ENCODE measurements around the gene HEPACAM. TPM values are rescaled to one million over a fixed set of nuclear protein-coding genes. Genes with fewer than 3 reads are reported as not detected.

The HEPACAM gene
- total RNA-seq, 2 donors from 2014 or later, result 0.26 to 7.9 TPM

DNA sequence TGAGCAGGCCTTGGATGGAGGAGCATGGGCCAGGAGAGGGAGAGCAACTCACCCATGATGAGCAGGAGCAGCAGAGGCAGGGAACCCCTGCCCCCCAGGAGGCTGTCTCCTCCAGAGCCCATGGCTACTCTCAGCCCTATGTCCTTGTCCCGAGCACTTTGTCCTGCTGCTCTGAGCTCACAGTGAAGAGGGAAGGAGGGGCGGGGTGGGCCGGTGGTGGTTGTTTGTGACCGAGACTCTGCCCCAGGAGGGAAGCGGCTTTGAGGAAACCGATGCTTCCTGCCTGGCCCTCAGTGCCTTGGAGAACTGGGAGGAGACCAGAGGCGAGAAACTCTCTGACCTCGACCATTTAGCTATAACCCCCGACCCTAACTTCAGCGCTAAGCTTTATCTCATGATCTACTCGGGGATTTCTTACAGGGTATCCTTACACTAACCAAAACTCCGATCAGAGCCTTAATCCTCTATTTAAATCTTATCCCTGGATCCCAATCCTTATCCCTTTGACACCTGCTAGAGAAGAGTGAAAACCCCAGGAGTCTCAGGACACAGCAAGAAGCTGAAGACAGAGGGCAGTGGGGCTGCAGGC lies 38.1 kb downstream of the HEPACAM start, which contains the start of gene ROBO4:
Gene ROBO4 (minus strand): TSS at position 192 of the 589 bp plus-strand sequence. CDS start 70 bp downstream, at position 122.
- H3K9me3 ChIP-seq, result no peaks in the 10 kb centered on the region
- TF ChIP-seq CTCF (IDR thresholded peaks at IDR 0.05) (no peak), POLR2A (IDR thresholded peaks at IDR 0.05) (peak in 2 of 3 donors; percentile 26)
- DNase-seq (no peak), ATAC-seq (peak; percentile 52)
- no peak within 1 kb of the TSS for H3K4me3 ChIP-seq
- no peaks in the 10 kb centered on the region for H3K36me3 ChIP-seq (replicated peaks in 1 of 2; ENCODE audit: insufficient read depth in 1 of 2, low read depth in 2 of 2)
- peak within 1 kb of the TSS in 2 of 4 donors; percentile 53 to 58 for H3K27ac ChIP-seq
- 32 to 45% methylated on average over 11 to 12 of the region's 12 CpGs for WGBS, 2 donors
- H3K4me1 ChIP-seq, result no peaks in the 10 kb centered on the region
- intact Hi-C loops (cut with DNase I), result no loop called here
- no peaks in the 10 kb centered on the region for H3K27me3 ChIP-seq

GRCh38 chr11:124896821-124897391 lies 38.9 kb downstream of the HEPACAM start:
- H3K4me1 ChIP-seq, result no peaks in the 10 kb centered on the region
- H3K27ac ChIP-seq, result peak overlapping the region in 2 of 4 donors; percentile 53 to 58
- H3K9me3 ChIP-seq, result no peaks in the 10 kb centered on the region
- ATAC-seq (no peak), DNase-seq (no peak)
- TF ChIP-seq CTCF (IDR thresholded peaks at IDR 0.05), result no peak
- TF ChIP-seq POLR2A (IDR thresholded peaks at IDR 0.05), result no peak
- H3K27me3 ChIP-seq, result no peaks in the 10 kb centered on the region
- WGBS, 2 donors, result 69 to 83% methylated on average over 6 to 8 of the region's 9 CpGs
- intact Hi-C loops (cut with DNase I), result no loop called here
- no peak overlapping the region for H3K4me3 ChIP-seq
- no peaks in the 10 kb centered on the region for H3K36me3 ChIP-seq (replicated peaks in 1 of 2; ENCODE audit: insufficient read depth in 1 of 2, low read depth in 2 of 2)

DNA sequence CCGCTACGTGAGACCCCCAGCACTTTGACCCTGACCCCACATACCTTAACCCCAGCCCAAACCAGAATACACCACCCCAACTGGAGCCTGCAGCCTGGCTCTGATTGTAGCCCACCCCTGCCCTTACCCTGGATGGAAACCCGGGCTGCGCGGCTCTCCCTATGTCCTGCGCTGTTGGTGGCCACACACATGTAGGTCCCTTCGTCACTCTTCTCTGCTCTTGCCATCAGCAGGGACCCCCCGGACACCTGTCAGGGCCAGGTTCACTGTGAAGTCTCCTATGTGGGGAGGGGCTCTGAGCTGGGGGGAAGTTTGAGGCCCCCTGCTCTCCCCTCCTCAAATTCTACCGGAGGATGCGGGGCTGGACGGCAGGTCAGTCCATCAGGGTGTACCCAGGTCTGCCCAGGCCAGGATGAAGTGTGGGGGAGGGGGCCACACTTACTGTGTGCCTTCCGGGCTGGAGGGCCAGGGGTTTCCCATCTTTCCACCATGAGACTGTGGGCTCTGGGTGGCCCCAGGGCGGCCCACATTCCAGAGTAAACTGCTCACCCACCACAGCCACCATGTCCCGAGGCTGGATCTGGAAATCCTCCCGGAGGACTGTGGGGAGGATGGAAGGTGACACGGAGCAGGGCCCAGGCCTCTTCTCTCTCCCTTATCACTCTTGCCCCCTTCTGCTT lies 39.6 kb downstream of the HEPACAM start:
- no peaks in the 10 kb centered on the region for H3K36me3 ChIP-seq (replicated peaks in 1 of 2; ENCODE audit: insufficient read depth in 1 of 2, low read depth in 2 of 2)
- ATAC-seq, result no peak
- DNase-seq, result no peak
- intact Hi-C loops (cut with DNase I), result no loop called here
- TF ChIP-seq POLR2A (IDR thresholded peaks at IDR 0.05) (no peak), CTCF (IDR thresholded peaks at IDR 0.05) (no peak)
- H3K27ac ChIP-seq, result peak overlapping the region in 2 of 4 donors; percentile 24 to 58
- no peak overlapping the region for H3K4me3 ChIP-seq
- no peaks in the 10 kb centered on the region for H3K9me3 ChIP-seq
- WGBS, 2 donors, result 68 to 78% methylated on average over 14 to 16 of the region's 16 CpGs
- no peaks in the 10 kb centered on the region for H3K4me1 ChIP-seq
- H3K27me3 ChIP-seq, result no peaks in the 10 kb centered on the region

- Histone ChIP-seq H3K4me3 (no peak overlapping the region), H3K27me3 (no peaks in the 10 kb centered on the region), H3K36me3 (replicated peaks in 1 of 2; ENCODE audit: insufficient read depth in 1 of 2, low read depth in 2 of 2) (no peaks in the 10 kb centered on the region), H3K27ac (peak overlapping the region in 1 of 4 donors; percentile 24), H3K4me1 (no peaks in the 10 kb centered on the region), H3K9me3 (no peaks in the 10 kb centered on the region)
- ATAC-seq (no peak), DNase-seq (no peak)
- TF ChIP-seq CTCF (IDR thresholded peaks at IDR 0.05), result no peak
- TF ChIP-seq POLR2A (IDR thresholded peaks at IDR 0.05), result no peak
- WGBS, 2 donors, result 79 to 85% methylated on average over 8 to 18 of the region's 20 CpGs
- intact Hi-C loops (cut with DNase I), result no loop called here
Observed at GRCh38 chr11:124895471-124895971, 40.3 kb downstream of the HEPACAM start.

All from body of pancreas (tissue), 4 donors.